Fibroblast of lung (primary cell): Measurements from ENCODE around the gene CIAO3. TPM values are rescaled to one million over a fixed set of nuclear protein-coding genes. Genes with fewer than 3 reads are reported as not detected.
A peak's percentile ranks its signal among the peaks of the same experiment; 100 is the strongest.

Source experiments
- DNase-seq, 2 donors: peaks; one replicate each; pipeline versions ENCODE4 v3.0.0 to v3.0.0-alpha.2; 2010; ENCODE audit warnings: low read depth in 2 of 2
- H2AFZ ChIP-seq: 2 replicates; pipeline ENCODE4 v1.5.1; 2012; ENCODE audit warnings: low read length, control low read depth, inconsistent platforms
- H3K27ac ChIP-seq: 2 replicates; pipeline ENCODE4 v1.5.1; 2011; ENCODE audit warnings: low read length, control low read depth; ENCODE audit not compliant: insufficient read depth
- H3K27me3 ChIP-seq: 2 replicates; pipeline ENCODE4 v1.5.1; 2011; ENCODE audit warnings: mild to moderate bottlenecking, low read length; ENCODE audit not compliant: control insufficient read depth, insufficient read depth
- H3K36me3 ChIP-seq: 2 replicates; pipeline ENCODE4 v1.5.1; 2011; ENCODE audit warnings: low read length; ENCODE audit not compliant: control insufficient read depth, insufficient read depth
- H3K4me1 ChIP-seq: 2 replicates; pipeline ENCODE4 v1.5.1; 2011; ENCODE audit warnings: low read length; ENCODE audit not compliant: control insufficient read depth, insufficient read depth; ENCODE audit errors: extremely low read depth
- H3K4me2 ChIP-seq: 2 replicates; pipeline ENCODE4 v1.5.1; 2011; ENCODE audit warnings: low read length, control low read depth; ENCODE audit not compliant: insufficient read depth; ENCODE audit errors: extremely low read depth
- H3K4me3 ChIP-seq, 4 experiments: fragments of 200-600 bp in 1 of 4; sonication (generic) in 1 of 4; replicated peaks in 1 of 4; 2 replicates each; pipeline ENCODE4 v1.5.1; 2011 to 2016; ENCODE audit warnings: low read length in 4 of 4, low read depth in 3 of 4, mild to moderate bottlenecking in 3 of 4, control low read depth in 2 of 4, inconsistent platforms in 1 of 4, mixed read lengths in 1 of 4; ENCODE audit not compliant: insufficient read depth in 1 of 4; ENCODE audit errors: control extremely low read depth in 1 of 4
- H3K79me2 ChIP-seq: 2 replicates; pipeline ENCODE4 v1.5.1; 2012; ENCODE audit warnings: mild to moderate bottlenecking, low read length, inconsistent platforms; ENCODE audit not compliant: control insufficient read depth, insufficient read depth
- H3K9ac ChIP-seq: 2 replicates; pipeline ENCODE4 v1.5.1; 2011; ENCODE audit warnings: mild to moderate bottlenecking, low read length, control low read depth; ENCODE audit not compliant: insufficient read depth
- H3K9me3 ChIP-seq: 2 replicates; pipeline ENCODE4 v1.5.1; 2012; ENCODE audit warnings: low read depth, low read length; ENCODE audit not compliant: control insufficient read depth, insufficient read depth
- H4K20me1 ChIP-seq: 2 replicates; pipeline ENCODE4 v1.5.1; 2011; ENCODE audit warnings: low read length; ENCODE audit not compliant: control insufficient read depth, insufficient read depth; ENCODE audit errors: extremely low read depth
- EZH2 ChIP-seq: IDR thresholded peaks from 2 replicates; pipeline ENCODE4 v1.5.1; 2012; ENCODE audit warnings: low read length, control low read depth, mild to moderate bottlenecking; ENCODE audit errors: missing control alignments
- polyA minus RNA-seq: library from RNA; depleted of rRNA, polyadenylated mRNA; stranded (reverse); fragments of >200 nt; gene quantifications from 2 replicates; pipeline ENCODE4 v1.2.3, GENCODE V29; 2011; ENCODE audit warnings: low replicate concordance
- polyA plus RNA-seq, 2 donors: library from polyadenylated mRNA; depleted of rRNA in 1 of 2; stranded (reverse) in 1 of 2; unstranded in 1 of 2; fragments of >200 nt; gene quantifications; 2 replicates each; pipeline ENCODE4 v1.2.1, GENCODE V29; 2011 to 2012; ENCODE audit warnings: missing spikeins in 1 of 2
- total RNA-seq: library from RNA; depleted of rRNA; stranded (reverse); fragments of >200 nt; gene quantifications from 2 replicates; pipeline ENCODE4 v1.2.1, GENCODE V29; 2014
- TF ChIP-seq, protein P1 (sequence below), 2 donors: IDR thresholded peaks in 1 of 2; conservative IDR thresholded peaks in 1 of 2; 1 replicate in 1 of 2; 2 replicates in 1 of 2; pipeline ENCODE4 v1.5.1; 2011 to 2012; ENCODE audit warnings: low read length in 2 of 2, control low read depth in 1 of 2, inconsistent platforms in 1 of 2, low read depth in 1 of 2, mild to moderate bottlenecking in 1 of 2

CIAO3 gene
- total RNA-seq (31.0 and 38.0 TPM in 2 replicates), polyA plus RNA-seq (9.3 and 14.2 TPM in 2 replicates), polyA minus RNA-seq (13.3 and 17.5 TPM in 2 replicates)
- 12.6 and 16.0 TPM in 2 replicates for polyA plus RNA-seq (2012)

GRCh38 chr16:740764-741505 is at the start of gene CIAO3:
CIAO3 (minus strand) TSS chr16:740997; CDS start chr16:740985, 12 bp downstream.
- Histone ChIP-seq H3K27me3 (no peaks in the 10 kb centered on the region), H3K27ac (peak within 1 kb of the TSS; percentile 24)
- no peak for TF ChIP-seq EZH2
- TF ChIP-seq, protein P1, sequence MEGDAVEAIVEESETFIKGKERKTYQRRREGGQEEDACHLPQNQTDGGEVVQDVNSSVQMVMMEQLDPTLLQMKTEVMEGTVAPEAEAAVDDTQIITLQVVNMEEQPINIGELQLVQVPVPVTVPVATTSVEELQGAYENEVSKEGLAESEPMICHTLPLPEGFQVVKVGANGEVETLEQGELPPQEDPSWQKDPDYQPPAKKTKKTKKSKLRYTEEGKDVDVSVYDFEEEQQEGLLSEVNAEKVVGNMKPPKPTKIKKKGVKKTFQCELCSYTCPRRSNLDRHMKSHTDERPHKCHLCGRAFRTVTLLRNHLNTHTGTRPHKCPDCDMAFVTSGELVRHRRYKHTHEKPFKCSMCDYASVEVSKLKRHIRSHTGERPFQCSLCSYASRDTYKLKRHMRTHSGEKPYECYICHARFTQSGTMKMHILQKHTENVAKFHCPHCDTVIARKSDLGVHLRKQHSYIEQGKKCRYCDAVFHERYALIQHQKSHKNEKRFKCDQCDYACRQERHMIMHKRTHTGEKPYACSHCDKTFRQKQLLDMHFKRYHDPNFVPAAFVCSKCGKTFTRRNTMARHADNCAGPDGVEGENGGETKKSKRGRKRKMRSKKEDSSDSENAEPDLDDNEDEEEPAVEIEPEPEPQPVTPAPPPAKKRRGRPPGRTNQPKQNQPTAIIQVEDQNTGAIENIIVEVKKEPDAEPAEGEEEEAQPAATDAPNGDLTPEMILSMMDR (conservative IDR thresholded peaks at IDR 0.05 in 1 of 2, IDR thresholded peaks at IDR 0.05 in 1 of 2; ENCODE audit: low read depth in 1 of 2, low read length in 2 of 2): peak; percentile 49 to 57

DNA sequence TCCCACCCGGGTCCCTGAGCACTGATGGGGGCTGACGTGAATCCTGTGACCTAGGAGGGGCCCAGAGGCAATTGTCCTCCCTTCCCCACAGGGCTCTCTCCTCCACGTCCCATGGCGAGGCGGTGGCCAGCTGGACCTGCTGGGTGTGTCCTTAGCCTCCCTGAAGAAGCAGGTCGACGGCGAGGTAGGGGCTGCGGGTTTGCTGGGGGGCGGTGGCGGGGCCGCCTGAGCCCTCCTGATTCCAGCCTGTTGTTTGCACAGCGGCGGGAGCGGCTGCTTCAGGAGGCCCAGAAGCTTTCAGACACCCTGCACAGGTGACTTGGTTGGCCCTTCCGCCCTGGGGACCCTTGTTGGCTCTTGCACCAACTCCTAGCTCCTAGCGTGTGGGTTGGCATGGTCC is 49.3 kb upstream of the CIAO3 start:
- Histone ChIP-seq H3K9me3 (no peaks in the 10 kb centered on the region), H3K9ac (no peak overlapping the region)

More at GRCh38 chr16:740764-741505, at the start of gene CIAO3:
- Histone ChIP-seq H3K79me2 (peaks cover 3% of the 10 kb centered on the region), H4K20me1 (no peaks in the 10 kb centered on the region), H3K9me3 (no peaks in the 10 kb centered on the region), H2AFZ (peak within 1 kb of the TSS; percentile 76), H3K4me2 (peak within 1 kb of the TSS; percentile 90), H3K36me3 (peaks cover 8% of the 10 kb centered on the region), H3K4me1 (no peaks in the 10 kb centered on the region), H3K9ac (peak within 1 kb of the TSS; percentile 60), H3K4me3 (peak within 1 kb of the TSS; percentile 55 to 91 (median 64))
- DNase-seq: peak; percentile 88 to 92

More for the DNA sequence above, 49.3 kb upstream of the CIAO3 start:
- Histone ChIP-seq H3K36me3 (peaks cover 12% of the 10 kb centered on the region), H4K20me1 (no peaks in the 10 kb centered on the region), H3K27me3 (no peaks in the 10 kb centered on the region), H3K4me1 (peaks cover 7% of the 10 kb centered on the region), H2AFZ (no peak overlapping the region), H3K4me3 (no peak overlapping the region), H3K4me2 (no peak overlapping the region), H3K79me2 (peaks cover 21% of the 10 kb centered on the region), H3K27ac (no peak overlapping the region)
- TF ChIP-seq EZH2: no peak
- TF ChIP-seq, protein P1 (conservative IDR thresholded peaks at IDR 0.05 in 1 of 2, IDR thresholded peaks at IDR 0.05 in 1 of 2; ENCODE audit: low read depth in 1 of 2, low read length in 2 of 2): no peak
- no peak for DNase-seq
